Measurements from ENCODE around the gene TRMT112. TPM values are rescaled to one million over a fixed set of nuclear protein-coding genes. Genes with fewer than 3 reads are reported as not detected.

Gene TRMT112
- total and polyA plus RNA-seq, 2 of the 8 experiments (the other 6 are each of a cell fraction or from before 2014, with no cell fraction given), result 300 to 650 TPM

GRCh38 chr11:64342869-64343745, 25.7 kb upstream of the TRMT112 start (continued):
- TF ChIP-seq USF2 (IDR thresholded peaks at IDR 0.05; ENCODE audit: low read length) (no peak), SP4 (IDR thresholded peaks at IDR 0.05; ENCODE audit: low read length) (no peak)
